K562 (cell line): ENCODE results near the gene HLA-DPA1.

Experiments used
- BRD4 ChIP-seq: fragments of 200-600 bp; sonication (generic); IDR thresholded peaks from 2 replicates; pipeline ENCODE4 v1.6.1; 2017; ENCODE audit warnings: inconsistent platforms
- CTCF ChIP-seq, 3 experiments: IDR thresholded peaks in 2 of 3; conservative IDR thresholded peaks in 1 of 3; 2 replicates each; pipeline ENCODE4 v1.5.1; 2011 to 2012; ENCODE audit warnings: low read length in 3 of 3, mild to moderate bottlenecking in 3 of 3, control low read depth in 2 of 3, improper control_type of control experiment in 1 of 3, inconsistent platforms in 1 of 3, low read depth in 1 of 3, mixed read lengths in 1 of 3, moderate library complexity in 1 of 3; ENCODE audit not compliant: insufficient read depth in 2 of 3
- EP300 ChIP-seq: IDR thresholded peaks from 2 replicates; pipeline ENCODE4 v1.6.1; 2012; ENCODE audit warnings: low read length, improper control_type of control experiment
- PHF21A ChIP-seq: fragments of 450-650 bp; IDR thresholded peaks from 2 replicates; pipeline ENCODE4 v1.6.1; 2017; ENCODE audit warnings: low read depth, borderline replicate concordance
- POLR2AphosphoS2 ChIP-seq: IDR thresholded peaks from 2 replicates; pipeline ENCODE4 v1.6.1; 2012; ENCODE audit warnings: low read length, improper control_type of control experiment
- POLR2H ChIP-seq: IDR thresholded peaks from 2 replicates; pipeline ENCODE4 v1.6.1; 2016; ENCODE audit warnings: missing genetic modification characterization, low read depth, mild to moderate bottlenecking, control low read depth, missing compliant biosample characterization, moderate library complexity
- RNF2 ChIP-seq: sonication (generic); IDR thresholded peaks from 2 replicates; pipeline ENCODE4 v1.6.1; 2016
- TAF7 ChIP-seq: fragments of 450-650 bp; IDR thresholded peaks from 2 replicates; pipeline ENCODE4 v1.6.1; 2016; ENCODE audit warnings: missing genetic modification characterization, missing compliant biosample characterization
- ZNF586 ChIP-seq: fragments of 450-650 bp; formaldehyde crosslinking; conservative IDR thresholded peaks from 2 replicates; pipeline ENCODE4 v1.4.0; 2020; ENCODE audit warnings: mild to moderate bottlenecking, moderate library complexity
- TF ChIP-seq, protein P1 (sequence below): sonication (generic); formaldehyde crosslinking; IDR thresholded peaks from 2 replicates; pipeline ENCODE4 v1.8.0; 2022; ENCODE audit warnings: mild to moderate bottlenecking, missing genetic modification reagents

- no peak for TF ChIP-seq PHF21A
- TF ChIP-seq POLR2H (tag): no peak
- no peak for TF ChIP-seq CTCF (IDR thresholded peaks at IDR 0.05 in 2 of 3, conservative IDR thresholded peaks at IDR 0.05 in 1 of 3; ENCODE audit: insufficient read depth in 2 of 3, low read depth in 1 of 3, low read length in 3 of 3)
- no peak for TF ChIP-seq EP300
- no peak for TF ChIP-seq BRD4
- TF ChIP-seq, protein P1, sequence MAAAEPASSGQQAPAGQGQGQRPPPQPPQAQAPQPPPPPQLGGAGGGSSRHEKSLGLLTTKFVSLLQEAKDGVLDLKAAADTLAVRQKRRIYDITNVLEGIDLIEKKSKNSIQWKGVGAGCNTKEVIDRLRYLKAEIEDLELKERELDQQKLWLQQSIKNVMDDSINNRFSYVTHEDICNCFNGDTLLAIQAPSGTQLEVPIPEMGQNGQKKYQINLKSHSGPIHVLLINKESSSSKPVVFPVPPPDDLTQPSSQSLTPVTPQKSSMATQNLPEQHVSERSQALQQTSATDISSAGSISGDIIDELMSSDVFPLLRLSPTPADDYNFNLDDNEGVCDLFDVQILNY (CRISPR knock-in tag): no peak
- no peak for TF ChIP-seq RNF2
- TF ChIP-seq ZNF586 (CRISPR knock-in tag): no peak
- TF ChIP-seq TAF7: no peak
- no peak for TF ChIP-seq POLR2AphosphoS2
Measured at GRCh38 chr6:33088931-33089620, 15.6 kb upstream of the HLA-DPA1 start.
